Heart left ventricle (tissue), 13 donors: Measurements from ENCODE around the gene ACAD10.

Experiments used
- CTCF ChIP-seq, 12 donors: fragments of 200-600 bp; sonication (generic) in 4 of 12; IDR thresholded peaks; one replicate each; pipeline versions ENCODE4 v1.5.0 to v1.8.0; 2018 to 2022; ENCODE audit warnings: antibody characterized with exemption in 12 of 12, mild to moderate bottlenecking in 5 of 12
- POLR2A ChIP-seq, 2 donors: fragments of 450-650 bp; IDR thresholded peaks; one replicate each; pipeline ENCODE4 v1.6.1; 2017; ENCODE audit warnings: antibody characterized with exemption in 2 of 2, mild to moderate bottlenecking in 2 of 2, moderate library complexity in 2 of 2
- donor health status: ischemic (EF 13 %, LVEDD 7.1; RV severe dilation, severe dysfunction).
- donor health status: DM: no; HTN: yes; CAD: no.
- donor health status: DM: no; HTN: no; CAD: no.
- donor health status: ischemic (EF 25% LVEDD 6.9; RV normal size, moderate dysfunction).
- donor health status: ischemic (EF 25% LVEDD 5.7; RV mildly dilated, moderate dysfunction).
- donor health status: ischemic (EF 35%, LVEDD 5.7; RV mildly dilated, moderate dysfunction).
- donor health status: nonischemic (EF 11% LVEDD 7.7; RV severe dilation, severe dysfunction).
- donor health status: DM: yes; HTN: yes; CAD: no.
- donor health status: PGD.
- donor health status: ischemic (EF 29% LVEDD 5.4; RV normal size, mild dysfunction).
- donor health status: nonischemic (EF 23%, LVEDD 6.1; RV moderate dilation, normal function).

GRCh38 chr12:111803038-111803626, 117.3 kb downstream of the ACAD10 start:
- TF ChIP-seq POLR2A (IDR thresholded peaks at IDR 0.05) (no peak), CTCF (IDR thresholded peaks at IDR 0.05) (no peak)
